Upper lobe of left lung (tissue), 4 donors: Measurements from ENCODE around the gene CHCHD3.

Experiments
- CTCF ChIP-seq, 6 experiments: fragments of 450-650 bp in 4 of 6; fragments of 200-600 bp in 2 of 6; sonication (generic) in 2 of 6; IDR thresholded peaks; one replicate each; pipeline ENCODE4 v1.5.1; 2016 to 2019; ENCODE audit warnings: antibody characterized with exemption in 6 of 6
- EP300 ChIP-seq, 4 donors: sonication (generic); formaldehyde crosslinking; IDR thresholded peaks; one replicate each; pipeline ENCODE4 v1.5.1; 2017; ENCODE audit warnings: antibody characterized with exemption in 4 of 4, control low read depth in 2 of 4
- POLR2A ChIP-seq, 4 donors: fragments of 450-650 bp; IDR thresholded peaks; one replicate each; pipeline ENCODE4 v1.5.1; 2016 to 2017; ENCODE audit warnings: antibody characterized with exemption in 4 of 4, mild to moderate bottlenecking in 2 of 4
- POLR2AphosphoS5 ChIP-seq, 2 donors: sonication (generic); formaldehyde crosslinking; IDR thresholded peaks; one replicate each; pipeline ENCODE4 v1.5.1; 2017; ENCODE audit warnings: antibody characterized with exemption in 2 of 2

- TF ChIP-seq POLR2AphosphoS5 (IDR thresholded peaks at IDR 0.05) (no peak), POLR2A (IDR thresholded peaks at IDR 0.05) (no peak), CTCF (IDR thresholded peaks at IDR 0.05) (no peak), EP300 (IDR thresholded peaks at IDR 0.05) (no peak)
These were observed 147.9 kb downstream of the CHCHD3 start for GRCh38 chr7:132934017-132934416.
